GM12873 (cell line): Measurements from ENCODE around the gene GIPC2.

Experiments
- TF ChIP-seq, protein P1 (sequence below): IDR thresholded peaks from 2 replicates; pipeline ENCODE4 v1.5.1; 2012; ENCODE audit warnings: low read depth, mild to moderate bottlenecking, moderate library complexity, low read length, control low read depth; ENCODE audit not compliant: insufficient read depth; ENCODE audit errors: missing control alignments

GIPC2 gene

GRCh38 chr1:78081980-78082860, 36.5 kb downstream of the GIPC2 start:
- TF ChIP-seq, protein P1, sequence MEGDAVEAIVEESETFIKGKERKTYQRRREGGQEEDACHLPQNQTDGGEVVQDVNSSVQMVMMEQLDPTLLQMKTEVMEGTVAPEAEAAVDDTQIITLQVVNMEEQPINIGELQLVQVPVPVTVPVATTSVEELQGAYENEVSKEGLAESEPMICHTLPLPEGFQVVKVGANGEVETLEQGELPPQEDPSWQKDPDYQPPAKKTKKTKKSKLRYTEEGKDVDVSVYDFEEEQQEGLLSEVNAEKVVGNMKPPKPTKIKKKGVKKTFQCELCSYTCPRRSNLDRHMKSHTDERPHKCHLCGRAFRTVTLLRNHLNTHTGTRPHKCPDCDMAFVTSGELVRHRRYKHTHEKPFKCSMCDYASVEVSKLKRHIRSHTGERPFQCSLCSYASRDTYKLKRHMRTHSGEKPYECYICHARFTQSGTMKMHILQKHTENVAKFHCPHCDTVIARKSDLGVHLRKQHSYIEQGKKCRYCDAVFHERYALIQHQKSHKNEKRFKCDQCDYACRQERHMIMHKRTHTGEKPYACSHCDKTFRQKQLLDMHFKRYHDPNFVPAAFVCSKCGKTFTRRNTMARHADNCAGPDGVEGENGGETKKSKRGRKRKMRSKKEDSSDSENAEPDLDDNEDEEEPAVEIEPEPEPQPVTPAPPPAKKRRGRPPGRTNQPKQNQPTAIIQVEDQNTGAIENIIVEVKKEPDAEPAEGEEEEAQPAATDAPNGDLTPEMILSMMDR = no peak

DNA sequence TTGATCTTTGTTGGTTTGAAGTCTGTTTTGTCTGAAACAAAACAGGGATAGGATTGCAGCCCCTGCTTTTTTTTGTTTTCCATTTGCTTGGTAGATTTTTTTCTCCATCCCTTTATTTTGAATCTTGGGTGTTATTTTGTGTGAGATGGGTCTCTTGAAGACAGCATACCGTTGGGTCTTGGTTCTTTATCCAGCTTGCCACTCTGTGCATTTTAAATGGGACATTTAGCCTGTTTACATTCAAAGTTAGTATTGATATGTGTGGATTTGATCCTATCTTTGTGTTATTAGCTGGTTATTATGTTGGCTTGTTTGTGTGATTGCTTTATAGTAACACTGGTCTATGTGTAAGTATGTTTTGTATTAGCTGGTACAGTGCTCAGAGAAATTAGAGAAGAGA, 40.9 kb downstream of the GIPC2 start:
- TF ChIP-seq, protein P1 = no peak

GRCh38 chr1:78088015-78088414, 42.2 kb downstream of the GIPC2 start:
- TF ChIP-seq, protein P1 = no peak

GRCh38 chr1:78088486-78088885, 42.7 kb downstream of the GIPC2 start:
- TF ChIP-seq, protein P1 = no peak

DNA sequence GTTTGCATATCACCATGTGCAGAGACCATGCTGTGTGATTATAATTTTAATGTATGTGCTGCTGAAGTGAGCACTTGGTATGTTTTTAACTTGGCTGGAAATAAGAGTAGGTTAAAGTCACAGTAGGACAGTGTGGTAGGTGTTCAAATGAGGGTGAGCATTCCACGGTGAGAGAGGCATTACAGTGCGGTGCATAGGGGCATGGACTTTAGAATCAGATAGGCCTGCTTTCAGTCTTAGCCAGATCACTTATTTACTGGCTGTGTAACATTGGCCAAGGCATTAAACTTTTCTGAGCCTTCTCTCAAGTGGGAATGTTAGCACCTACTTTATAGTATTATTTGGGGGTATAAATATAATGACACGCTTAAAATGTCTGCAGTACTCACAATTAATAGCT, 43.2 kb downstream of the GIPC2 start:
- TF ChIP-seq, protein P1 = no peak

DNA sequence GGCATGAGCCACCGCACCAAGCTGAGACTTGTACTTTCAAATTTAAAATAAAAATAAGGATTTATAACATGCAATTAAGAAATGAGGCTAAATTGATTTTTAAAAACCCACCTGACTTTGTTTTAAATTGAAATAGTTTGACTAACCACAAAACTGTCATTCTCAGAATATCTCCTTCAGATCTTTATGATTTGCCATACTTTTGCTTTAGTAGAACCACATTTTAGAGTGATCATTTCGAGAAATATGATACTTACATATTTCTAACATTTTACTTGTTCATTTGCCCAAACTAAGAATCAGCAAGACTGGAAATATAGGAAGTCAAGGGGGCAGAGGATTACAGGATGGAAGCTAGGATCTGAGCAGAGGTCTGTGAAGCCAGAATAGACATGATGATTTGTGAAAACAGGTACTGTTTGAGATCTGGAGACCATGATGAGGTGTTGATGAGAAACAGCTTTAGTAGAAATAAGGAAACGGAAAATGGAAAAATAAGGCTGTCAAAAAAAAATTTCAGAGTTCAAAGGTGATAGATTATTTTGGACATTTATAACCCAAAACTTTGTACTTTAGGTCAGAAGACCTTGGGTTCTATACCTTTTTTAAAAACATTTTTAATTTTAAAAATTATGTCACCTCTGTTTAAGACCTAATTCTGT, 44.8 kb downstream of the GIPC2 start:
- TF ChIP-seq, protein P1 = no peak

DNA sequence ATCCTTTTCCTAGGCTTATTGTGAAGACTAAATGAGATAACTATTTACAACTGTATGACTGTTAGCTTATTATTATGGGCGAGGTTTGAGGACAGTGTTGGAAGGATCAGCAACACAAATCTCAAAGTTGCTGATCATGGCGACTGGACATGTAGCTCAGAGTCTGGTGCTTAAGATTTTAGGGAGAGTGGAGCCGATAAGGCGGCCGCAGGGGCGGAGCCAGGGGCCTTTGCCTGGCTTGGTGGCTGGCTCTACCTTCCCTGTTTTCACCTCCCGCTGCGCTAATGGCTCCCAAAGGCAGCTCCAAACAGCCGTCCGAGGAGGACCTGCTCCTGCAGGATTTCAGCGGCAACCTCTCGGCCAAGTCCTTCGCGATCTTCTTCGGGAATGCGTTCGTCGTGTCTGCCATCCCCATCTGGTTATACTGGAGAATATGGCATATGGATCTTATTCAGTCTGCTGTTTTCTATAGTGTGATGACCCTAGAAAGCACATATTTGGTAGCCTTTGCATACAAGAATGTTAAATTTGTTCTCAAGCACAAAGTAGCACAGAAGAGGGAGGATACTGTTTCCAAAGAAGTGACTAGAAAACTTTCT, 45.5 kb downstream of the GIPC2 start:
- TF ChIP-seq, protein P1 = no peak
